GM21737 (cell line): ENCODE results near the gene NR1I3.

Source experiments
- ATAC-seq: cut with Tn5 transposase; IDR thresholded peaks from one replicate; pipeline ENCODE4 v1.9.1; 2021; ENCODE audit warnings: mild to moderate bottlenecking, moderate library complexity; ENCODE audit not compliant: unreplicated experiment

Gene NR1I3

DNA sequence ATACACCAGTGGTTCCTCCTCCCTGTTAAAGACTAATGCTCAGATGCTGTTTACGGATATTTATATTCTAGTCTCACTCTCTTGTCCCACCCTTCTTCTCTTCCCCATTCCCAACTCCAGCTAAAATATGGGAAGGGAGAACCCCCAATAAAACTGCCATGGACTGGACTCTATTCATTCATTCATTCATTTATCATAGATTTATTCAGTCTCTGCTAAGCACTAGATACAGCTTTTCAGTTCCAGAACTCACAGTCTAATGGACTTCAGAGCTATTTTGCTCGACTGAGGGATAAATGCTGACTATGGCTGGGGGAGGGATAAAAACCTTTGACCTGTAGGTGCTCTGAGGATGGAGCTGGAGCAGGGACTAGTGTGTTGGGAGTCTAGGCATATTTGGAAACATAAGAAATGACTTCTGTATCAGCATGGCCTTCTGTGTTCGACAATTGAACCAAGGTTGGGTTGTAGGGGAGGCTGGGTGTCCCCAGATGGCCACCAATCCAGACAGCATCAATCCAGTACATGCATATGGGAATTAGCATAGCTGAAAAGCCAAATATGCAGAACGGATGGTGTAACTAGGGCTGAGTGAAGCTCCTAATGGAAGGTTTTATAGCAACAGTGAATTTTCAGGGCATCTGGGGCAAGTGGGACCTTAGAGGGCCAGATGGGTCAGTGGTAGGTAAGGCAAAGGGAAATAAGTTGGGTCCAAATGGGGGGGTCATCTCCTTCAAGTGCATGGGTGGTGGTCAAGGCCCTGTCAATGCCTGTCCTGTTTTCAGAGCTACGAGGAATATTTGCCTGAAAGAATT, 18.7 kb downstream of the NR1I3 start:
- no peak for ATAC-seq

GRCh38 chr1:161218301-161219077, 19.5 kb downstream of the NR1I3 start:
- ATAC-seq, result no peak

DNA sequence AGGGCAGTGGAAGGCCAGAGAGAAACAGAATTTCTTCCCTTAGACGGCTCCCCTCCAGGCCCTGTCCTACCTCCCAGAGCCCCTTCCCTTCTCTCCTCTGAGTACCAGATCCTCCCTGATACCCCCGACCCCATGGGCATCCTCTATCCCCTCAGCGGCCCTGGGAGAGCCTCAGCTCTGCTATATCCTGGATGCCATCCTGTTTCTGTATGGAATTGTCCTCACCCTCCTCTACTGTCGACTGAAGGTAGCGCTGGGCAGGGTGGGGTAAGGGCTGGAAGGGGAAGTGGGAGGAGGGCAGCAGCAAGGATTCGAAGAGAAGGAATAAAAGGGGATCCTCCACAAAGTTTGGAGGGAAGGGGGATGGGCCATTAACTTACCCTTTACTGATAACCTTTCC, 20.2 kb downstream of the NR1I3 start:
- ATAC-seq, result peak; percentile 4

DNA sequence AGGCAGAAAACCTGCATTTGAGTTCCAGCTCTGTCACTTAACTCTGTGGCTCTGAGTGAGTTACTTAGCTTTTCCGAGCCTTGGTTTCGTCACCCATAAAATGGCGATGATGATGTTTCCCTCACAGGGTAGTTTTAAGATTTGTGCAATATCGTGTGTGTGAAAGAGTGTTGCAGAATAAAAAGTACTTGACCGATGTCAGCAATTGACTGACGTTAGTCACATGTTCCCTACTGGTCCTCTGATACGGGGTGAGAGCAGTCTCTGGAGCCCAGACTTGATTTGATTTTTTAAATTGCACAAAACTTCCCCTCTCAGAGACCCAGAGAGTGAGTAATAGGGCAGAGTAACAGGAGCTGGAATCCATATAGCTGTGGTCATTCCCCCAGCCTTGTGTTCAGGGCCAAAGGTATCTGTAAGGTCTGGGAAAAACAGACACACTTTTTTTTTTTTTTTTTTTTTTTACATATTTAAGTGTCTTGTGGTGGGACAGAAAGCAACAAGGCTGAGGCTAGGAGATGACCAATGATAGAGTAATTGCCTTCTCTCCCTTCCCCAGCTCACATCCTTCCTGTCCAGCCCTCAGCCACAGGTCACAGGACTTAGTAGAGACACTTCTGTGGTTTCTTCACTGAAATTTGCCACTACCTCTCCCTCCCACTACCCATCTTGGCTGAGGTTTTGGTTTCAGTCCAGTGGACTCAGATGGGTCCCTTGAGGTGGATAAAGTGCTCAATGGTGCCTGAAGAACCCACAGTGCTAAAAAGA, 20.9 kb downstream of the NR1I3 start:
- ATAC-seq, result peak; percentile 73

DNA sequence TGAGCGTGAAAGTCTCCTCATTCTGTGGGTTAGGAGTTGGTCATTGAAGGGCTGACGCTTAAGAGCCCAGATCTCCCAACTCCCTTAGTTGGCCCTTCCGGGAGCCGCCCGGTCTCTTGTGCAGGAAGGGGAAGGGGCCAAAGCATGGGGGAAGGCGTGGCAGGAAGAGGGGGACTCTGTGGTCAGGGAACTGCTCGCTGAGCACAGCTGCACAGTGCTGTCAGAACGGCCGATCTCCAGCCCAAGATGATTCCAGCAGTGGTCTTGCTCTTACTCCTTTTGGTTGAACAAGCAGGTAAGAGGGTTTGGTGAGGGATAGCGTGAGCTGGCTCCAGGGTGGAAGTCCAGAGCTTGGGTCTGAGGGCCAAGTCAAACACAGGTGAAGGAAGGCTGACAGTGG, 22.9 kb downstream of the NR1I3 start, which contains the start of gene FCER1G:
Gene FCER1G (plus strand): TSS at position 220 of the 400 bp plus-strand sequence. CDS start 27 bp downstream, at position 247.
- no peak for ATAC-seq

- no peak for ATAC-seq
These were observed 23.6 kb downstream of the NR1I3 start for GRCh38 chr1:161214369-161214768.

- peak; percentile 63 for ATAC-seq
These were observed 28.1 kb downstream of the NR1I3 start for GRCh38 chr1:161209790-161210409.

- ATAC-seq, result no peak
These were observed 30.8 kb downstream of the NR1I3 start for GRCh38 chr1:161207173-161207572.

DNA sequence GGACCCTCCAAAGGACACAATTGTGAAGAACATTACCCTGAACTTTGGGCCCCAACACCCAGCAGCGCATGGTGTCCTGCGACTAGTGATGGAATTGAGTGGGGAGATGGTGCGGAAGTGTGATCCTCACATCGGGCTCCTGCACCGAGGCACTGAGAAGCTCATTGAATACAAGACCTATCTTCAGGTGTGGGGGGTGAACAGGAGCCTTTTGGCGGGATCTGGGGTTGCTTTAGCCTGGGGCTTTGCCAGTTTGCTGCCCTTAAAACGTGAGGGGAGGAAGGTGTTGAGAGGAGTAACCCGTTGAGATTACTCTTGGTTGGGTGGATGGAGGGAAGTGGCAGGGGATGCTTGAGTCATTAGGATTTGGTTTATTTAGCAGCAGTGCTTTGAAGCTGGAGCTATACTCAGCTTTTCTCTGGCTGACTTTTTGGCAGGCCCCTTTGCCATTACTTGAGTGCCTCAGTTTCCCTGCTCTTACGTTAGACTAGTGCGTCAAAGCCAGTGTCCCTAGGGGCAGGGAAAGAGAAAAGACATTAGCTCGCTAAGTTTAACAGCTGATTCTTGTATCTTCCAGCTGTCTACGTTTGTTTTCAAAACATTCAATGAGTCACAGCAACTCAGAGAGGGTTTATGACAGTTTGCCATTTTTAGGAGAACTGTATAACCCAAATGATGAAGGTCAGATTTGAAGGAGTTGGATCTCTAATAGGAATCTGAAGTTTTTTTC, 31.4 kb downstream of the NR1I3 start:
- ATAC-seq, result no peak

GRCh38 chr1:161201836-161202712, 35.9 kb downstream of the NR1I3 start, which contains the start of gene NDUFS2:
Gene NDUFS2 (plus strand): TSS chr1:161202367. CDS start chr1:161202386, 19 bp downstream.
- peak; percentile 89 for ATAC-seq

DNA sequence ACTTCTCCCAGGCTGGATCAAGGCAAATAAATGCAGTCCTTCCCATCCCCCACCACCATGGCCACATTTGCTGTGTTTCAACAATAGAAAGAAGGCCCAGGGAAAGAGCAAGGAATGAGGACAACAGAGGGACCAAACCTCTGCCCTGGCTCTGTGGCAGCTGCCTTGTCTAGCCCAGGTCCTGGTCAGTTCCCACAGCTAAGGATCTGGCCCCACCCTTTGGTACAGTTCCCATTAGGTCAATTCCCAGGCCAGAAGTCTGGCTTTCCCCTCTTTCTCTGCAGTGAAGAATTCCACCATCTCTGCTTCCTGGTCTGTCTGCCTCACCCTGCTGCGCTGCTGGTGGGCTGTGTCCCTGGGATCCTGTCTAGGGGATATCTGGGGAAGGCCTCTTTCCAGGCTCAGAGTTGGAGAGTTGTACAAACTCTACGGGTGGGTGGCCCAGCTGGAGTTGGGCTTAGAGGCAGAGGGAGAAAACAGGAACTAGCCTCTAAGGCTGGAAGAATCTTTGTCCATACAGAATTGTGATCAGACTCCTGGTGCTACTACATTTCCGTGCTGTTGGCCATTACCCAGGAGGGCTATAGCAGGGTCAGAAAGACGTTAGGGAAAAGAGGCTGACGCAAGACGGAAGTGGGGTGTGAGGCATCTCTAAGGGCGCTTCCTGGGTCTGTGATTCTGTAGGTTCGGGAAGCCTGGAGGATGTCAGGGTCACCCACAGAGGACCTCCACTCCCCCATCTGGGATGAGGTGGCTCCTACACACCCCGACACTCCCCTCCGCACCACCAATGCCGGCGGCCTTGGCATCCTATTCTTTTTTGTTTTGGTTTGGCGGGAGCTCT, 36.8 kb downstream of the NR1I3 start:
- no peak for ATAC-seq

DNA sequence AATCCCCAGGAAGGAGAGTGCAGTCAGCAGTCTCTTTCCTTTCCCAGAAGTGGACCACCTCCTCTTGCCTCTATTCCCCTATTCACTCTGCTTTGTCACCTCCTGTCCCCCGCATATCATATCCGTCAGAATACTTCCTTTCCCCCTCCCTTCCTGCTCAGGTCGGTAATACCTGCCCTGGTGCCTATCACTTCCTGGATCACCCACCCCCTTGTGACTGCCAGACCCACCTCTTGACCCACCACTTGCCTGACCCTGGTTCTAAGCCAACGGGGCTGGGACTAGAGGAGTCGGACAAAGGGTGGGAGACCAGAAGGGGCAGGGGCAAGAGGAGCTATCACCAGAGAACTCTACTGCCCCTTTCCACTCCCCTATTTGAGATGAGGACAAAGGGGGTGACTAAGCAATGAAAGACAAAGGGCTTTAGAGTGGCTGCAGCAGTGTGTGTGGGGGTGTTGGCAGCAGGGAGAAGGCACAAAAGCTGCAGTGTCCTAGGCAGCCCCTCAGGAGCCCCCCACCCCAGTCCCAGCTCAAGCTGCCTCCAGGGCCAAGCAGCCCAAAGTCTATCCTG, 37.5 kb downstream of the NR1I3 start:
- no peak for ATAC-seq

DNA sequence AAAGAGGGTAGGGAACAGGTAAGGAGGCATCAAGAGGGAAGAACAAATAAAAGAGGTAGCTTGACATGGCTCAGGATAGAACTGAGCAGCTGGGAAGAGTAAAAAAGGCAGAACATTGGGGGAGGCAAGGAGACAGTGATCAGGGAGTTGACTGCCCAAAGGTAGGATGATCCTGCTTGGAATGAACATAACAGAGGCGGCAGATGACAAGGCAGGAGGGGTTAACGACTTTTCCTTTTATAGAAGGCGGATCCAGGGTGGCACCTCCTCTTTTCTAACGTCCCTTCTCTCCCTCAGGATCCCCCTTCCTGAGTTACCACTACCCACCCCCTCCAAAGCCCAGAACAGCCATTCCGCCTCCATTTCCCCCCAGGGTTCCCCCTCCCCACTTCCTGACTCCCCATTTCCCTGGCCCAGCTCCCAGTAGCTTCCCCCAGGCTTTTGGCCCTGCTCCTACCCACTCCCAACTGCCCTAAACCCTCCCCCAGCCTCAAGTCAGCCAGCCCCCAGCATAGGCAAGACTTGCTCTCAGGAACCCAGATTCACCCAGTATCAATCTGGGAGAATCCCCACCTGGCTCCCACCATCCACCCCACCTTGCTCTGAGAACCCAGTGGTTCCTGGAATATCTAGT, 38.4 kb downstream of the NR1I3 start:
- ATAC-seq, result no peak

GRCh38 chr1:161198897-161199431, 39.0 kb downstream of the NR1I3 start, which contains the start of gene ADAMTS4:
Gene ADAMTS4 (minus strand): TSS chr1:161199054. CDS start chr1:161198627, 427 bp downstream.
- no peak for ATAC-seq

GRCh38 chr1:161198194-161198896, 39.7 kb downstream of the NR1I3 start:
- ATAC-seq, result no peak

DNA sequence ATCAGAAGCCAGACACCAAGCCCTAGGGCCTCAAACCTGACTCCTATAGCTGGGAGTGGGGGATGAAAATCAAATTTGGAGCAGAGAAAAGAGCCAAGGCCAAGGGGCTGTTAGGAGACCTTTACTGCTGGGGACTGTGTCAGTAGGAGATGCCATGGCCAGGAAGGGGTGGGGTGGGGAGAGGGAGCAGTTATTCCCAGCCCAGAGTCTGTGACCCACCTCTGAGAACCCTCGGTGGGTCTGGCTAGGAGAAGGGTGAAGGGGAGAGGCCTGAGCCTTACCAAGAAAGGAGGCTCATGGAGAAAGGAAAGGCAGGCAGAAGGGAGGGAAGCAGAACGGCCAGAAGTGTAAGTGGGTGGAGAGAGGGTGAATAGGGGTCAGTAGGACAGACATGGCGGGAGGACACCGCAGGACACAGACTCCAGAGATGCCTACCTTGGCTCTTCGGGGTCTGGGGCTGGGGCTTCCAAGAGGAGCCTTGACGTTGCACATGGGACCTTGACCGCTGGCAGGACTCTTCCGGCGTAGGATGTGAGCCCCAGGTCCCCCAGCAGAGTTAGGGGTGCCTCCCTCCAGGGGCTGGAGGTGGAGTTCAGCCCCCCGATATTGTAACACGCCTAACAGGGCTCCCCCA, 40.3 kb downstream of the NR1I3 start:
- ATAC-seq, result no peak
